ENCODE measurements around the gene EIF4E1B. TPM values are rescaled to one million over a fixed set of nuclear protein-coding genes. Genes with fewer than 3 reads are reported as not detected.

EIF4E1B gene
- total and polyA plus RNA-seq, 2 donors (not counting 1 experiment from before 2014, with no cell fraction given) = not detected

DNA sequence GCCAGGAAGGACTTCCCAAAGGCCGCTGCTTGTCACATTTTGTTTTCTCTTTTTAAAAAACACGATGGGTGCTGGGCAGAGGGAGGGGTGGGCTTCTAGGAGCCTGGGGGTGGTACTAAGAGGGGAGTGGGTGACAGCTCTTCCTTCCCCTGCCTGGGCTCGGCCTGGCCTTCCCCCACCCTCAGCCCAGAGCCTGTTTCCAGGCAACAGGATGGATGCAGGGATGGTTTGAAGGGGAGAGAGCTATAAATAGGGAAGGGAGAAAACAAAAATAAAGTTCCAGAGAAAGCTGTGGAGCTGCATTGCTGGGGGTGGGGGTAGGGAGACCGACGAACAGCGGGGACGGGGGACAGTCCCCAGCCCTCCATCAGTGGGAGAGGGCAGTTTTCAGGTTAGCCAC lies 14.0 kb upstream of the EIF4E1B start:
- peaks cover 18% of the 10 kb centered on the region for H3K4me1 Mint-ChIP-seq
- TF ChIP-seq EZH2 (IDR thresholded peaks at IDR 0.05; ENCODE audit: borderline replicate concordance, insufficient read depth, low read depth, low read length, poor library complexity, severe bottlenecking) = no peak
- TF ChIP-seq, protein P1, sequence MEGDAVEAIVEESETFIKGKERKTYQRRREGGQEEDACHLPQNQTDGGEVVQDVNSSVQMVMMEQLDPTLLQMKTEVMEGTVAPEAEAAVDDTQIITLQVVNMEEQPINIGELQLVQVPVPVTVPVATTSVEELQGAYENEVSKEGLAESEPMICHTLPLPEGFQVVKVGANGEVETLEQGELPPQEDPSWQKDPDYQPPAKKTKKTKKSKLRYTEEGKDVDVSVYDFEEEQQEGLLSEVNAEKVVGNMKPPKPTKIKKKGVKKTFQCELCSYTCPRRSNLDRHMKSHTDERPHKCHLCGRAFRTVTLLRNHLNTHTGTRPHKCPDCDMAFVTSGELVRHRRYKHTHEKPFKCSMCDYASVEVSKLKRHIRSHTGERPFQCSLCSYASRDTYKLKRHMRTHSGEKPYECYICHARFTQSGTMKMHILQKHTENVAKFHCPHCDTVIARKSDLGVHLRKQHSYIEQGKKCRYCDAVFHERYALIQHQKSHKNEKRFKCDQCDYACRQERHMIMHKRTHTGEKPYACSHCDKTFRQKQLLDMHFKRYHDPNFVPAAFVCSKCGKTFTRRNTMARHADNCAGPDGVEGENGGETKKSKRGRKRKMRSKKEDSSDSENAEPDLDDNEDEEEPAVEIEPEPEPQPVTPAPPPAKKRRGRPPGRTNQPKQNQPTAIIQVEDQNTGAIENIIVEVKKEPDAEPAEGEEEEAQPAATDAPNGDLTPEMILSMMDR (IDR thresholded peaks at IDR 0.05) = no peak
- peaks cover 72% of the 10 kb centered on the region for H3K27me3 Mint-ChIP-seq
- Histone ChIP-seq H3K9ac (ENCODE audit: low read length) (no peak overlapping the region), H3K27me3 (replicated peaks in 1 of 4; ENCODE audit: control extremely low read depth in 1 of 4, control insufficient read depth in 3 of 4, insufficient read depth in 4 of 4, low read length in 3 of 4) (peaks cover 0 to 68% (median 38%) of the 10 kb centered on the region in 4 experiments), H4K20me1 (ENCODE audit: control insufficient read depth, insufficient read depth, low read length, poor library complexity, severe bottlenecking) (no peaks in the 10 kb centered on the region), H3K27ac (ENCODE audit: low read length in 2 of 2) (no peak overlapping the region), H3K4me3 (ENCODE audit: control extremely low read depth in 1 of 5, extremely low read depth in 1 of 5, insufficient read depth in 1 of 5, low read depth in 2 of 5, low read length in 4 of 5) (no peak overlapping the region), H3K79me2 (ENCODE audit: control insufficient read depth, insufficient read depth, low read length) (no peaks in the 10 kb centered on the region), H3K36me3 (replicated peaks in 1 of 2; ENCODE audit: control extremely low read depth in 1 of 2, control insufficient read depth in 1 of 2, extremely low read depth in 1 of 2, insufficient read depth in 2 of 2, low read length in 1 of 2) (no peaks in the 10 kb centered on the region), H3K4me2 (replicated peaks; ENCODE audit: low read depth, low read length, poor library complexity, severe bottlenecking) (no peak overlapping the region), H3K9me3 (ENCODE audit: control extremely low read depth in 1 of 3, control insufficient read depth in 2 of 3, insufficient read depth in 1 of 3, low read length in 2 of 3) (peaks cover 0 to 25% (median 0%) of the 10 kb centered on the region in 3 donors), H2AFZ (ENCODE audit: insufficient read depth, low read depth, low read length, poor library complexity, severe bottlenecking) (no peak overlapping the region), H3K4me1 (ENCODE audit: control insufficient read depth in 2 of 2, insufficient read depth in 2 of 2, low read length in 2 of 2) (peaks cover 24 to 29% of the 10 kb centered on the region in 2 donors)
- intact Hi-C loops (cut with micrococcal nuclease) = no loop called here
- CTCF ChIA-PET = interaction anchor here (0.6 to 1.5 kb wide), 2 partner anchors 19 to 26 kb away, joined by 3 read pairs; no protein-coding TSS in a partner anchor
- H3K27ac Mint-ChIP-seq = no peak overlapping the region
- WGBS (ENCODE audit: insufficient coverage) = 70% methylated on average over 4 of the region's 7 CpGs
- no peak for DNase-seq
- ATAC-seq (ENCODE audit: low read depth) = no peak
- POLR2A ChIA-PET = no interaction called here
- no peak overlapping the region for H3K4me3 Mint-ChIP-seq
- H3K9me3 Mint-ChIP-seq (ENCODE audit: insufficient read depth) = no peaks in the 10 kb centered on the region

DNA sequence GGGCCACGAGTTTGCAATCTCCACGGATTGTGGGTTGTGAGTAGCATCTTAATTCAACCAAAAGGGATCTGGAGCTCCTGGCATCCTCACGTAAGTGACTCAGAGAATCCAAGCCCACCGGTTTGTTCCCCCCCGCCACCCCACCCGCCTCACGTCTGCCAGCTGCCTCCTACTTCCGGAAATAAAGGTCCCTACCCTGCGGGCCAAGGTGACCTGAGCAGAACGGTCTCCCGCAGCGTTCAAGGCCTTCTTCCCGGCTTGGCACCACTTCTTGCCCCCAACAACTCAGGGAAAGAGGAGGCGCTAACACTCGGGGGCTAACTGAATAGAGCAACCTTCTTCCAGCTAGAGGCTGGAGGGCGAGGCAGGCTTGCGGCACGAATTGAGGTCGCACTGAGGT lies 11.7 kb upstream of the EIF4E1B start:
- H3K9me3 Mint-ChIP-seq (ENCODE audit: insufficient read depth) = no peaks in the 10 kb centered on the region
- Histone ChIP-seq H3K9me3 (ENCODE audit: control extremely low read depth in 1 of 3, control insufficient read depth in 2 of 3, insufficient read depth in 1 of 3, low read length in 2 of 3) (peaks cover 0 to 32% (median 0%) of the 10 kb centered on the region in 3 donors), H3K27ac (ENCODE audit: low read length in 2 of 2) (no peak overlapping the region), H3K9ac (ENCODE audit: low read length) (peak overlapping the region; percentile 26), H3K36me3 (replicated peaks in 1 of 2; ENCODE audit: control extremely low read depth in 1 of 2, control insufficient read depth in 1 of 2, extremely low read depth in 1 of 2, insufficient read depth in 2 of 2, low read length in 1 of 2) (no peaks in the 10 kb centered on the region), H3K4me3 (ENCODE audit: control extremely low read depth in 1 of 5, extremely low read depth in 1 of 5, insufficient read depth in 1 of 5, low read depth in 2 of 5, low read length in 4 of 5) (peak overlapping the region in 2 of 5 experiments; percentile 5 to 33), H3K4me1 (ENCODE audit: control insufficient read depth in 2 of 2, insufficient read depth in 2 of 2, low read length in 2 of 2) (peaks cover 24 to 29% of the 10 kb centered on the region in 2 donors), H3K27me3 (replicated peaks in 1 of 4; ENCODE audit: control extremely low read depth in 1 of 4, control insufficient read depth in 3 of 4, insufficient read depth in 4 of 4, low read length in 3 of 4) (peaks cover 0 to 60% (median 35%) of the 10 kb centered on the region in 4 experiments), H3K79me2 (ENCODE audit: control insufficient read depth, insufficient read depth, low read length) (no peaks in the 10 kb centered on the region), H4K20me1 (ENCODE audit: control insufficient read depth, insufficient read depth, low read length, poor library complexity, severe bottlenecking) (no peaks in the 10 kb centered on the region), H3K4me2 (replicated peaks; ENCODE audit: low read depth, low read length, poor library complexity, severe bottlenecking) (peak overlapping the region; percentile 67), H2AFZ (ENCODE audit: insufficient read depth, low read depth, low read length, poor library complexity, severe bottlenecking) (no peak overlapping the region)
- peaks cover 69% of the 10 kb centered on the region for H3K27me3 Mint-ChIP-seq
- TF ChIP-seq, protein P1 (IDR thresholded peaks at IDR 0.05) = no peak
- TF ChIP-seq EZH2 (IDR thresholded peaks at IDR 0.05; ENCODE audit: borderline replicate concordance, insufficient read depth, low read depth, low read length, poor library complexity, severe bottlenecking) = peak; percentile 16
- CTCF ChIA-PET = no interaction called here
- intact Hi-C loops (cut with micrococcal nuclease) = no loop called here
- no peak overlapping the region for H3K27ac Mint-ChIP-seq
- peaks cover 18% of the 10 kb centered on the region for H3K4me1 Mint-ChIP-seq
- H3K4me3 Mint-ChIP-seq = peak overlapping the region; percentile 65
- POLR2A ChIA-PET = no interaction called here
- no peak for DNase-seq
- 26% methylated on average over 18 of the region's 19 CpGs for WGBS (ENCODE audit: insufficient coverage)
- ATAC-seq (ENCODE audit: low read depth) = no peak
